HG03439 (cell line): ENCODE results near the gene GIT2.
"Not testable (repeated sequence)": the region's sequence is repeated elsewhere in the genome, so short reads cannot be mapped to it uniquely, and the experiment has no call there.

ENCODE experiments used
- ATAC-seq: cut with Tn5 transposase; IDR thresholded peaks from one replicate; pipeline ENCODE4 v1.9.1; 2021; ENCODE audit warnings: mild to moderate bottlenecking, moderate library complexity; ENCODE audit not compliant: unreplicated experiment

GIT2 gene

DNA sequence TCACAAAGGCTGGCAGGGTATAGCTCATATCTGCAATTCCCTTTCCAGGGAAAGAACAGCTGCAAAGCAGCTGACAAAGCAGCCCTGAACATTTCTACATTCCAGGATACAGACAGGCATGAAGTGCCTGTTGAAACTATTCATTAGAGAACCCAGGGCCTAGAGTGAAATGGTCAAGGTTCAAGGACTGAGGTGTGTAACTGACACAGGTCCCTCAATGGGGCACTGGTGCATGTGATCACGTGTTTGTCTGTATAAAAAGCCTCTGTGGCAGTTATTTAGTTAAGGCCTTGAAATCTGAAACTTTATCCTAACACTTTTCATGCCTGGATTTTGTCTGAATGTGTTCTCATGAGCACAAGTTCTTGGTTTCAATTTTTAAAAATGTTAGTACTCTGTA, 47.1 kb downstream of the GIT2 start:
- ATAC-seq, result no peak

DNA sequence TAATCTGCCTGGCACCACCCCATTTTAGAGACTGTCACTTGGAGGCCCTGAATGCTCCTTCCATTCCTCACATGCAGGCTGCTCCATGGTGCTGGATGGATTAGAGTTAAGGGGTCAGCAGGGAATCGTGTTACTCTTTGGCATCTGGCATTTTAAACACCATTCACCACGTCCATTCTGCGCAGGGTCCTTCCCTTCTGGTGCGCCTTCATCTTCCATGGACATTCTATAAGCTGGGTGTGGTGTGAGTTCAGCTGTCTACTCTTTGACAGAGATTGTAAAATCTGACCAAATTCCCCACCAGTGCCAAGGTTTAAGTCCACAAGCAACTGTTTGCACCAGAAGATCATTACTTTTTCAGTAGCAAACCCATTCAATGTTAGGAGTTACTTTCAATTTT, 47.8 kb downstream of the GIT2 start:
- no peak for ATAC-seq

DNA sequence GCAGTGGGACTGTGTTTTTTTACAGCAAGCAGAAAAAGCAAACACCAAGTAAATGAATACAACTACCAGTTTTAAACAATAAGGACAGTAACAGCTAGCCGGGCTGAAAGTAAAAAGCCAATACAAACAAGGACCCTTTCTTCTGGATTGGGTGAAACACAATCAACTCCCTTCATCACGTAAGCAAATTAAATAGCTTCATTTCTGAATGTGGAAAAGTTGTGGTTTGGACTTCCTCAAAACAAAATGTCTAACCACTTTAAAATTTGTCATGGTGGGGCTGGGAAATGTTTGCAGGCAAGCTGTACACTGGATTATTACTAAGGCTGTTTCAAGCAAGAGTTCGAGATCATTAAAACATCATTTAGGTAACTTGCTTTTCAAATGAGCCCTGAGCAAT, 48.6 kb downstream of the GIT2 start:
- ATAC-seq, result no peak

DNA sequence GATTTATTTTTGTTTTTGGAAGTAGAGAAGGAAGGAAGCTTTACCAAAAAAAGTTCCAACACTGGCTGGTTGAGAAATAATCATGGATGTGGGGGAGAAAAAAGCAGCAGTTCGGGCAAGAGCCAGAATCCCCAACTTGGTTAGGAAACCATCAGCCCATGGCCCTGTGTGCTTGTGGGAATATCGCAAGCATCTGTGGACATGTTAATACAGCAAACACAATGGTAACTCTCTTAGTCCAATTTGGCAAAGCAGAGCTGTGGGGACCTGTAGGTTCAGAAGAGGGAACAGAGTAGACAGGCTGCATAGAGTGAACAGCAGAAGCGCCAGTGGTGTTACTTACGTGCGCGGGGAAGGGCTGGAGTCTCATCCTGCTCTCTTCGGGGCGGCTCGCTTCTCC, 49.3 kb downstream of the GIT2 start:
- no peak for ATAC-seq

DNA sequence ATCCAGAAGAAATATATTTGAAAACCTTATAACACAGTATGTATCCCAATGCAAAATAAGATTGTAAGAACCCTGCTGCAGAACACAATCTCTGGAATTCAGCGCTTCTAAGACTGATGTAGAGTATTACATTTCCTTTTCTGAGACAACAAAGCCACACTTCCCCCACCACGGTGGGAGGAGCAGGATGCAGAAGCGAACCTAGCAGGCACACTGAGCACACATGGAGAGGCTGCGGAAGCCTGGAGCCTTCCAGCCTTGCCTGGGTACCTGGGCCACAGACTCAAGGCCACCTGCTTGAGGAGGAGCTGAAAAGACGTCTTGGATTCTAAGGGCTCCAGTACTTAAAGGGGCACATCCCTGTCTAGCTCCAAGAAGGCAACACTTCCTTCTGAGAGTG, 49.7 kb downstream of the GIT2 start:
- ATAC-seq, result no peak

DNA sequence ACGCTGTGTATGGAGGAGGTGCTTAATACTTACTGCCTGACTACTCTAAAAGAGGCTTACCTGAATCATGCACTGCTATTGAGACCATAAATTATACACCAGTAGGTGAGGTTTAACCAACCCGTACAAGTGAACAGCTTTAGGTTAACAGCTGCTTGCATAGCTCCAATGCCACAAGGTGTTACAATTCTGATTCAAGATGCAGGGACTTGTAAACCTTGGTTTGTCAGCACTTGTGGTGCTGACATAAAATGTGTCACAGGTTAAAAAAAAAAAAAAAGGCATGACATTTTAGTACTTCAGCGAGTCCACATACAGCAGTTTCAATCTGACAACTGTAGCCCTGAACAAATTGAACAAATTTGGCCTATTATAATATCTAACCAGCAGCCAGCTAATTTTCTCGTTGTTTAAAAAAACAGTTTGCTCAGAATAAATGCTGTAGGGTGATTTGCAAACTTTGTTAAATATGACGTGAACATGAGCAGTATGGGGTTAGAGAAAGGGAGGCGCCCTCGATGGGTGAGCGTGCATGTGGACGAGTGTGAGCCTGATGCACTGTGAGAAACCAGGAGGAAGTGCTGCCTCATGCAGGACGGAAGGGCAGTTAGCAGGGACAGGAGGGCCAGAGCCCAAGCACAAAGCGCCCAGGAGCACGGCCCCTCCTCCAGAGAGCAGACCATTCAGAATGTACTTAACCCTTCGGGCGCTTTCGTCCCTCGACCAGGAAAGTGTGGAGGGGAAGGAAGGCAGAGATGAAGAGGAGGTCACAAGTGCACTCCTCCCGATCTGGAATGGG, 51.4 kb downstream of the GIT2 start:
- ATAC-seq, result no peak

DNA sequence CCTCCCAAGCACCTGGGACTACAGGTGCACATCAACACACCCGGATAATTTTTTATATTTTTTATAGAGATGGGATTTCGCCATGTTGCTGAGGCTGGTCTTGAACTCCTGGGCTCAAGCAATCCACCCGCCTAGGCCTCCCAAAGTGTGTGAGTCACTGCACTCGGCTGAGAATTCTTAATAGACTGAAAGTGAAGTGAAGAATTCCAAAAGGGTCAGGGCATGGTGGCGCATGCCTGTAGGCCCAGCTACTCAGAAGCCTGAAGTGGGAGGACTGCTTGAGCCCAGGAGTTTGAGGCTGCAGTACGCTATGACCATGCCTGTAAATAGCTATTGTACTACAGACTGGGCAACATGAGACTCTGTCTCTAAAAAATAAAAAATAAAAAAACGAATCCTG, 52.4 kb downstream of the GIT2 start:
- no peak for ATAC-seq

DNA sequence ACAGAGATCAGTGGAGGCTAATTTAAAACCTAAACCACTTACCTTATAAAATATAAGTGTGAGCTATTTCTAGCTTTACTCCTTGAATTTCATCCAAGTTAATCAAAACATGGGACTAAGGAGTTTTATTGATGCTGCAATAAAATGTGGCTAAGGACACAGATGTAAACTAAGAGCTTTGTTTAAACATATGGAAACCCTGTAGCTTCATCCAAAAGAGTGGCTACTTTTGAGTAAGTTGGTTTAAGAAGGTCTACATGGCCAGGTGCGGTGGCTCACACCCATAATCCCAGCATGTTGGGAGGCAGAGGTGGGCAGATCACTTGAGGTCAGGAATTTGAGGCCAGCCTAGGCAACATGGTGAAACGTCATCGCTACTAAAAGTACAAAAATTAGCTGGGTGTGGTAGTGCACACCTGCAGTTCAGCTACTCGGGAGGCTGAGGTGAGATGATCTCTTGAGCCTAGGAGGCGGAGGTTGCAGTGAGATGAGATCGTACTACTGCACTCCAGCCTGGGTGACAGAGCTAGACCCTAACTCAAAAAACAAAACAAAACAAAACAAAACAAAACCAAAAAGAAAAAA, 55.7 kb downstream of the GIT2 start:
- no peak for ATAC-seq

DNA sequence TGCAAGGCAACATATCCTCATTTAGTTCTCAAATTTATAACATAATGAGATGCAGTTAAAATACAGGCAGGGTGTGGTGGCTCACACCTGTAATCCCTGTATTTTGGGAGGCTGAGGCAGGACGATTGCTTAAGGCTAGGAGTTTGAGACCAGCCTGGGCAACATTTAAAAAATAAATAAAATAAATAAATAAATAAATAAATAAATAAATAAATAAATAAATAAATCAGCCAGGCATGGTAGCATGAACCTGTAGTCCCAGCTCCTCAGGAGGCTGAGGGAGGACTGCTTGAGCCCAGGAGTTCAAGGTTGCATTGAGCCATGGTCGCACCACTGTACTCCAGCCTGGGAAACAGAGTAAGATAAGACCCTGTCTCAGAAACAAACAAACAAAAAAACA, 56.7 kb downstream of the GIT2 start:
- no peak for ATAC-seq

DNA sequence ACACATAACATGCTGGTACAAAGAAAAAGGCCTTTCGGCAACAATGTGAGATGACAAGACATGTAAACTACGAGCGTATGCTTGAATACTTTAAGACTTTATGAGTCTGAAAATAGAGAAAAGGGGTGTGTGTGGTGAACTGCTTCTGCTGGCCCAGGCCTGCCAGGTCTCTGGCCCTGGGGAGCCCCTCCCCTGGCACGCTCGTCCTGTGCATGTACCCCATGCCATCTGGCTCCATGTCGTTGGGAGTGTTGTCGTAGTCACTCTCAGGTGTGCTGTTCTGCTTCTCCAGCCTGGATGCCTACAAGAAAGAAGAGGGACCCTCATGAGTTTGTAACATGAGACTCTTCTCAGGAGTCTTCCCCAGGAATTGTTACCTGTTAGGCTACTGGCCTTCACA, 57.2 kb downstream of the GIT2 start:
- ATAC-seq, result no peak

DNA sequence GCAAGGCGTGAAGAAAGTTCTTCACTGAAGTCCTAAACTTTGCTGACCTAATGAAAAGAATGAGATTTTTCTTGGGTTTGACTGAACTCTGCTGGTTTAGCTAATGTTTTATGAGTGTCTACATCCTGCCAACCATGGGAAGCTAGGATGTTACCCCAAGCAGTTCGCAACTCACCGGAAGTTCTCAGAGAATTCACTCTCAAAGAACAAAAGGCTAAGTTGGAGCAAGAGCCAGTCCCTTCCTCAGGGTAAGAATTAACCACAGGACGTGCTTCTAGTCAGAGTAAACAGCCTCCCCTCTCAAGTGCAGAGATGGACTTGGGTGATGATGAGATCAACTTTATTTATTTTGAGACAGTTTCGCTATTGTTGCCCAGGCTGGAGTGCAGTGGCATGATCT, 58.8 kb downstream of the GIT2 start:
- no peak for ATAC-seq

DNA sequence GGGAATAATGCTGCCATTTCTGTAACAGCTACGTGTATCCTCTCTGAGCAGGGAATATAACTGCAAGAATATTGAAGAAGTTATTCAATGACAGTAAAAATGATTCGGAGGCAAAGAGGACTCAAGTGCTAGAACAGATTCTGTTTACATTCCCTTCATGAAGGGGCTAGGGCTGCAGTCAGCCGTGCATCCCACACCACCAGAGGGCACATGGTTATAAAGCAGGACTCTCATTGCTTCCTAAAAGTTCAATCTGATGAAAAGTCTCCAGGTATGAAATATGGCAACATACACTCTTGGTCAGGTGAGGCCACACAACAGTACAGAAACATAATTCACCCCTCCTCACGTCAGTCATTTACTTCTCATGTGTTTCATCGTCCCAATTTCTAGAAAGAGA, 62.1 kb downstream of the GIT2 start:
- no peak for ATAC-seq

DNA sequence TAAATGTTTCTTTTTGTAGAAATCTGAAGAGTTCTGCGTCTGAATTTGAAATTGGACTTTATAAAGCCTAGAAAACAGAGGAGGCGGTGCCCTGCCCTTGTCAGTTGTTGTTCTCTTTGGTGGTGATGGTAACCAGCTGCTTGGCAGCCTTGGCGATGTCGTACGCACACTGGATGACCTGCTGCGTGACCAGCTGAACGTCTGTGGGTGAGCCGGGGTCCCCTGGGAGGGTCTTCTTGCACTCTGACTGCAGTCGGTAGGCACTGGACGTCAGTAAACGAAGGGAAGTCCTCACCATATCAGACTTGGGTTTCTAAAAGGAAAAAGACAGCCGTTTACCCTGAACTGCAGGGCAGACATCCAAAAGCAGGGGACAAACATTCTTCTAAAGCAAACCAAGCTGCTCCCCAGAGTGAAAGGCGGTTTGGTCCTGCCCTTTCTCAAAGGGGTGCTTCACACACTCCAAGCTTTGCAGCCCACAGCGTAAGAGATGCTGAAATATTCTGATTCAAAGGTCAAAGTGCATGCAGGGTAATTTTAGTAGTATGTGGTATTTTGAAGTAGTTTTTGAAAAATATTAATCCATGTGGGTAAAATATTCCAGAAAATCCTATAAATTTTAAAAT, 63.2 kb downstream of the GIT2 start:
- no peak for ATAC-seq

DNA sequence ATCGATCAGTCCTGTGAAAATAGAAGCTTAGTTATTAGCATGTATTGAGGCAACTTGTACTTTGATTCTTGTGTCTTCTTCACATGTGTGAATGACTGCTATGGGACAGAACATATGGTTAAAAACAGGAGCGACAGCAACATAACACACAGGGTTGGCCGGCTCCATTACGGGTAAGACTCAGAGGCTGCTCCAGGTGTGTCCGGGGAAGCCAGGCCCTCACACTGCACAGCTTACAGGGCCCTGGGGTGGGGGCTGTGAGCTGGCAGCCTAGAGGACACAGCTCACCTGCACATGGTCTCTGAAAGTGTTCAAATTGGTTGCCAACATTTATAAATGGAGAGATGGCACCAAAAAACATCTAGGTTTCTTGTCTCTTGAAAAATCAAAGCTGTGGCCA, 65.0 kb downstream of the GIT2 start:
- ATAC-seq, result no peak

DNA sequence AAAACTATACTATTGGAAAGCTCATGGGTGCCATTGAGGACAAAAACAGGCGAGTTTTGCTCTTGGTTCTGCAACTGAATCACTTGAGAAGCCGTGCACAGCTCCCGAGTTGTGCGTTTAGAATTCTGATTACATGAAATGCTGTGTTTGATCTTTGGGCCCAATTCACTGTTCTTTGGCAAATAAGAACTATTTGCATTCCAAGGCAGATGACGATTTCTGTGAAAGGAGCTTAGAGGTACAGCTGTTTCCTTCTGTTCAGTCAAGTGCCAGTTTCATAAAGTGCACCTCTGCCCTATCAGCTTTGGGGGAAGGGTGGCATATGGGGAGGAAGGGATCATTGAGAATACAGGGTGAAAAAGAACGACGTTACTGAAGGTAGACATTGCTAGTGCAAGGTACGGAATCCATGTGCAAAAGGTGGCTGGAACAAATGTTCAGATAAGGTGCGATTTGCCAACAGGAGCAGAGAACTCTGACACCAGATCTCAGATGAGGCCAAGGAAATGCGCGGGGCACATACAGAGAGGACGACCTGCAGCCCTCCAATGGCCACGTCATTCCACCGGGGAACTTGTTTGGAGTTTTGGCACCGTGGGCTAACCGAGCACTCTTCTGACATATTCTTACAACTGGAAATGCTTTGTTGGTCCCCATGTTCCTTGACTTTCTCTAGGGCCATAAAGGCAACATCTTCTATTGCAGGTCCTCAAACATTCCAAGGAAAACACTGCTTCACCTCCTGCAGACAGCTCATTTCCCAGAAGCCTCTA, 66.0 kb downstream of the GIT2 start:
- ATAC-seq, result no peak

DNA sequence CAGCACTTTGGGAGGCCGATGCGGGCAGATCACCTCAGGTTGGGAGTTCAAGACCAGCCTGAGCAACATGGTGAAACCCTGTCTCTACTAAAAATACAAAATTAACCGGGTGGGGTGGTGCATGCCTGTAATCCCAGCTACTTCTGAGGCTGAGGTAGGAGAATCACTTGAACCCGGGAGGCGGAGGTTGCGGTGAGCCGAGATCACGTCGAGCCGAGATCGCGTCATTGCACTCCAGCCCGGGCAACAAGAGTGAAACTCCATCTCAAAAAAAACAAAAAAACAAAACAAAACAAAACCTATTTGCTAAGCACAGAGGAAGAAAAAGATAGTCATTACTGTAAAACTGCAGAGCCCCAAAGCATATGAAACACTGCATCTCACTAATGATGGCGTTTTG, 66.8 kb downstream of the GIT2 start:
- ATAC-seq, result not testable (repeated sequence)

DNA sequence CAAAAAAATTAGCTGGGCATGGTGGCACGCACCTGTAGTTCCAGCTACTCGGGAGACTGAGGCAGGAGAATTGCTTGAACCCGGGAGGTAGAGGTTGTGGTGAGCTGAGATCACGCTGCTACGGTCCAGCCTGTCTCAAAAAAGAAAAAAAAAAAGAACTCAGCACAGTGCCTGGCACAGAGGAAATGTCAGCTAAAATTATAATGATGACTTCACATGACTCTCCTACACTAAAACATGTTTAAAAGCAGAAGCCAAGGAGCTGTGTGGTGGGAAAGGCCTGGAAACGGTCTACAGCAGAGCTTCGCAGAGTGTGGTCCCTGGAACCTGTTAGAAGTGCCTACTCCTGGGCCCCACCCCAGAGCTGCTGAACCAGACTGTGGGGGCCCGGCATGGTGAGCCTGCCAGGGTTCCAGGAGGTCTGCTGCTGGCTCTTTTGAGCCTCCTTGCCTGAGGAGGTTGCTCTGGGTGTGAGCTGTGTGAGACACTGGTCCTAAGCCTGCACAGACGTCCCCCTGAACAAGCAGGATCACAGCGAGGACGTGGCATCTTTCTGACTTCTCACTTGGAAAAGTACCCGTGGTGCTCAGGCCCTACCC, 68.0 kb downstream of the GIT2 start:
- ATAC-seq, result no peak

DNA sequence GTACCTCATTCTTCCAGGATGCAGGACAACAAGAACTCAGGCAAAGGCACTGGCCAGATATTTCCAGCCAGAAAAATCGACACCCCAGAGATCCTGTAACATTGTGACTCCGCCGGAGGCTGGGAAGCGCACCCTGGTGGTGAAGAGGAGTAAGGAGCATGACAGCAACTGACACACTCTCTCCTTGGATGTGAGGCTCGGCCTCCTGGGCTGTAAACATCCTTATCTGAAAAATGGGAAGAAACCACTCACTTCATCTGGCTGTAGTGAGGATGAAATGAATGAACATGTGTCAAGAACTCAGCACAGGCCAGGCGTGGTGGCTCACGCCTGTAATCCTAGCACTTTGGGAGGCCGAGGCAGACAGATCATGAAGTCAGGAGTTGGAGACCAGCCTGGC, 68.5 kb downstream of the GIT2 start:
- ATAC-seq, result no peak

DNA sequence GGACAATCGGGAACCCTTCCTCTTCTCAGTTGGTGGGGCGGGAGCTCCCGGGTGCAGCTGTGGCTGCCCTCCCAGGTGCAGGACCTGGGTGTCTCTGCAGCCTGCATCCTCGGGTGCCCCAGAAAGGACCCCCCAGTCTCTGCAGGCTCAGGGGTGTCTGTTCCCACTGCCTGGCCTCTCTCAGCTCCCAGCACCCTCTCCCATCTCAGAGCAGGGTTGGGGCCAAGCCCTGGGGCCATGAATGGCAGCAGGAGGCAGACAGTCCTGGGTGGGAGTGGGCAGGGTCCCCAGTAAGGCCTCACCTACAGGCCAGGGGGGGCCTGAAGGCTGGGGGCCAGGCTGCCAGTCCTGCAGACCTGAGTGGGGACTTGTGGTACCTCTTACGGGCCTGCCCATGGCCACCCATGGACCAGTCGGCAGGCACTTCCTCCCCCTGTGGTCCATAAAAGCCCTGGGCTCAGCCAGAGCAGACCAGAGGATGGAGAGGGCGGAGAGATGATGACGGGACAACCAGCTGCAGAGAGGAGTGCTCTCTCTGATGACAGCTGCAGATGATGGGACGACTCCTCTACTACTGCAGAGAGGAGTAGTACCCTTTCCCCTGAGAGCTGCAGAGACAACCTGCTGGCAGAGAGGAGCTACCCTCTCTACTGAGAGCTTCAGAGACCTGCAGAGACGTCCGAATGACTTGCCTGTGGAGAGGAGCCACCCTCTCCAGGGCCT, 69.5 kb downstream of the GIT2 start:
- no peak for ATAC-seq

DNA sequence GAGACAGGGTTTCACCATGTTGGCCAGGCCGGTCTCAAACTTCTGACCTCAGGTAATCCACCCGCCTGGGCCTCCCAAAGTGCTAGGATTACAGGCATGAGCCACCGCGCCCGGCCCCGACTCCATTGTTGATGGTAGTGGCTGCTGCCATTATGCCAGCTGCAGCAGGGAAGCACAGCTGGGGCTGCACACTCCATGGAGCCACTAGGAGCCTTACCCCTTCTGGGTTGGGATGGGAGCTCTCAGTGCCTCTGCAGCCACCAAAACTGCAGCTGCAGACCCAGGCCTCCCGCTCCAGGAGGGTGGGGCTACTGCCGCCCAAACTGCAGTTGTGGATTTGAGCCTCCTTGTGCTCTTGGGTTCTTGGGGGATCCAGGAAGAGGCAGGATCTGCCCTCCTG, 70.2 kb downstream of the GIT2 start:
- no peak for ATAC-seq
